Skin of body (tissue), 2 donors: ENCODE data around the gene PDGFRA. TPM values are rescaled to one million over a fixed set of nuclear protein-coding genes. Genes with fewer than 3 reads are reported as not detected.

ENCODE experiments used
- DNase-seq: peaks from one replicate; lab custom pipeline; 2025; lab: John Stamatoyannopoulos, UW
- total RNA-seq: library from RNA; depleted of rRNA; stranded (reverse); fragments of >200 nt; gene quantifications from one replicate; pipeline ENCODE4 v1.2.3, GENCODE V29; 2014

The PDGFRA gene
- total RNA-seq, 1 donor from 2014 or later, result 138 TPM

GRCh38 chr4:54255881-54256280, 26.8 kb downstream of the PDGFRA start:
- no peak for DNase-seq

GRCh38 chr4:54256491-54257486, 27.7 kb downstream of the PDGFRA start:
- DNase-seq, result no peak

GRCh38 chr4:54265366-54265765, 36.3 kb downstream of the PDGFRA start:
- no peak for DNase-seq

GRCh38 chr4:54268151-54268550, 39.1 kb downstream of the PDGFRA start:
- DNase-seq, result no peak

GRCh38 chr4:54271464-54271863, 42.4 kb downstream of the PDGFRA start:
- no peak for DNase-seq

GRCh38 chr4:54272051-54272450, 43.0 kb downstream of the PDGFRA start:
- DNase-seq, result no peak

GRCh38 chr4:54274264-54274663, 45.2 kb downstream of the PDGFRA start:
- no peak for DNase-seq

- no peak for DNase-seq
These were observed 45.9 kb downstream of the PDGFRA start for GRCh38 chr4:54274795-54275665.

- no peak for DNase-seq
These were observed 47.7 kb downstream of the PDGFRA start for GRCh38 chr4:54276641-54277430.

GRCh38 chr4:54277691-54278090, 48.6 kb downstream of the PDGFRA start:
- no peak for DNase-seq

- DNase-seq, result no peak
These were observed 49.1 kb downstream of the PDGFRA start for GRCh38 chr4:54278216-54278615.

GRCh38 chr4:54281054-54281766, 52.1 kb downstream of the PDGFRA start:
- peak; percentile 64 for DNase-seq

- no peak for DNase-seq
These were observed 53.7 kb downstream of the PDGFRA start for GRCh38 chr4:54282837-54283236.

- no peak for DNase-seq
These were observed 60.2 kb downstream of the PDGFRA start for GRCh38 chr4:54289316-54289715.

GRCh38 chr4:54290980-54291379, 61.9 kb downstream of the PDGFRA start:
- no peak for DNase-seq

- no peak for DNase-seq
These were observed 67.6 kb downstream of the PDGFRA start for GRCh38 chr4:54296548-54297203.

- DNase-seq, result no peak
These were observed 79.0 kb downstream of the PDGFRA start for GRCh38 chr4:54308110-54308509.

- no peak for DNase-seq
These were observed 86.8 kb downstream of the PDGFRA start for GRCh38 chr4:54315561-54316538.

- no peak for DNase-seq
These were observed 88.6 kb downstream of the PDGFRA start for GRCh38 chr4:54317690-54318089.
